Measurements from ENCODE around the gene SHC2. TPM values are rescaled to one million over a fixed set of nuclear protein-coding genes. Genes with fewer than 3 reads are reported as not detected.

SHC2 gene
- total and polyA plus RNA-seq, 2 of the 13 experiments (the other 11 are each of a cell fraction or from before 2014, with no cell fraction given): 9.0 to 18.3 TPM

GRCh38 chr19:480016-480855 lies 19.4 kb upstream of the SHC2 start (continued):
- TF ChIP-seq ARID4A (CRISPR knock-in tag; IDR thresholded peaks at IDR 0.05; ENCODE audit: borderline replicate concordance) (peak; percentile 14; the same call in 1 of the 2 replicates), REL (CRISPR knock-in tag; conservative IDR thresholded peaks at IDR 0.05) (no peak), ZNF317 (CRISPR knock-in tag; IDR thresholded peaks at IDR 0.05) (0 out of 2 replicates have a peak, but pooled peaks have one; percentile 17), ARNTL (CRISPR knock-in tag; IDR thresholded peaks at IDR 0.05) (peak; percentile 28; the same call in 1 of the 2 replicates), ZNF501 (CRISPR knock-in tag; IDR thresholded peaks at IDR 0.05) (peak; percentile 51; the same call in 1 of the 2 replicates), ZNF296 (CRISPR knock-in tag; conservative IDR thresholded peaks at IDR 0.05) (no peak), FOXK2 (IDR thresholded peaks at IDR 0.05) (0 out of 2 replicates have a peak, but pooled peaks have one; percentile 45), PCBP2 (optimal IDR thresholded peaks at IDR 0.05; ENCODE audit: low read depth, low read length, poor library complexity, severe bottlenecking) (peak; percentile 76), MEIS2 (CRISPR knock-in tag; IDR thresholded peaks at IDR 0.05) (0 out of 2 replicates have a peak, but pooled peaks have one; percentile 40), PHF5A (CRISPR knock-in tag; IDR thresholded peaks at IDR 0.05; ENCODE audit: low read depth, unreplicated experiment) (no peak), SP1 (IDR thresholded peaks at IDR 0.05) (0 out of 2 replicates have a peak, but pooled peaks have one; percentile 68), SP1 (CRISPR knock-in tag; IDR thresholded peaks at IDR 0.05) (peak; percentile 77), CREB1 (IDR thresholded peaks at IDR 0.05) (peak; percentile 85), CREB1 (CRISPR knock-in tag; IDR thresholded peaks at IDR 0.05) (no peak; the same call in 1 of the 2 replicates), HNRNPH1 (optimal IDR thresholded peaks at IDR 0.05; ENCODE audit: low read depth, low read length) (no peak), ZNF788 (CRISPR knock-in tag; IDR thresholded peaks at IDR 0.05; ENCODE audit: borderline replicate concordance) (peak; percentile 53; the same call in 1 of the 2 replicates), SALL2 (CRISPR knock-in tag; IDR thresholded peaks at IDR 0.05) (peak; percentile 57; the same call in 1 of the 2 replicates), RAD21 (CRISPR knock-in tag; IDR thresholded peaks at IDR 0.05) (peak; percentile 83), ZNF614 (CRISPR knock-in tag; IDR thresholded peaks at IDR 0.05; ENCODE audit: borderline replicate concordance) (no peak), ZNF782 (CRISPR knock-in tag; IDR thresholded peaks at IDR 0.05; ENCODE audit: borderline replicate concordance) (0 out of 2 replicates have a peak, but pooled peaks have one; percentile 67), ZMYM4 (CRISPR knock-in tag; IDR thresholded peaks at IDR 0.05) (0 out of 2 replicates have a peak, but pooled peaks have one; percentile 21)
- TF ChIP-seq, protein P1, sequence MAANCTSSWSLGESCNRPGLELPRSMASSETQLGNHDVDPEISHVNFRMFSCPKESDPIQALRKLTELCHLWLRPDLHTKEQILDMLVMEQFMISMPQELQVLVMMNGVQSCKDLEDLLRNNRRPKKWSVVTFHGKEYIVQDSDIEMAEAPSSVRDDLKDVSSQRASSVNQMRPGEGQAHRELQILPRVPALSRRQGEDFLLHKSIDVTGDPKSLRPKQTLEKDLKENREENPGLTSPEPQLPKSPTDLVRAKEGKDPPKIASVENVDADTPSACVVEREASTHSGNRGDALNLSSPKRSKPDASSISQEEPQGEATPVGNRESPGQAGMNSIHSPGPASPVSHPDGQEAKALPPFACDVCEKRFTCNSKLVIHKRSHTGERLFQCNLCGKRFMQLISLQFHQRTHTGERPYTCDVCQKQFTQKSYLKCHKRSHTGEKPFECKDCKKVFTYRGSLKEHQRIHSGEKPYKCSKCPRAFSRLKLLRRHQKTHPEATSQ (CRISPR knock-in tag; IDR thresholded peaks at IDR 0.05; ENCODE audit: borderline replicate concordance): no peak
- TF ChIP-seq, protein P2, sequence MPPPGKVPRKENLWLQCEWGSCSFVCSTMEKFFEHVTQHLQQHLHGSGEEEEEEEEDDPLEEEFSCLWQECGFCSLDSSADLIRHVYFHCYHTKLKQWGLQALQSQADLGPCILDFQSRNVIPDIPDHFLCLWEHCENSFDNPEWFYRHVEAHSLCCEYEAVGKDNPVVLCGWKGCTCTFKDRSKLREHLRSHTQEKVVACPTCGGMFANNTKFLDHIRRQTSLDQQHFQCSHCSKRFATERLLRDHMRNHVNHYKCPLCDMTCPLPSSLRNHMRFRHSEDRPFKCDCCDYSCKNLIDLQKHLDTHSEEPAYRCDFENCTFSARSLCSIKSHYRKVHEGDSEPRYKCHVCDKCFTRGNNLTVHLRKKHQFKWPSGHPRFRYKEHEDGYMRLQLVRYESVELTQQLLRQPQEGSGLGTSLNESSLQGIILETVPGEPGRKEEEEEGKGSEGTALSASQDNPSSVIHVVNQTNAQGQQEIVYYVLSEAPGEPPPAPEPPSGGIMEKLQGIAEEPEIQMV (CRISPR knock-in tag; IDR thresholded peaks at IDR 0.05; ENCODE audit: low read depth): peak; percentile 34; the same call in 1 of the 2 replicates
